HL-60 (cell line): ENCODE data around the gene TEDC1.

Experiments used
- DNase-seq, 2 experiments: peaks; one replicate each; pipeline ENCODE4 v3.0.0-alpha.2; 2010 to 2020; ENCODE audit warnings: low read depth in 1 of 2, low spot score in 1 of 2
- H3K27ac ChIP-seq: fragments of 250-450 bp; sonication (Bioruptor Pico); replicated peaks from 2 replicates; pipeline ENCODE4 v1.5.1; 2020; ENCODE audit warnings: mild to moderate bottlenecking, moderate library complexity
- H3K27me3 ChIP-seq: fragments of 250-450 bp; sonication (Bioruptor Pico); 2 replicates; pipeline ENCODE4 v1.5.1; 2021; ENCODE audit warnings: mild to moderate bottlenecking, moderate library complexity; ENCODE audit not compliant: insufficient read depth, poor library complexity, severe bottlenecking
- H3K4me3 ChIP-seq: replicated peaks from 2 replicates; pipeline ENCODE4 v1.5.1; 2011; ENCODE audit warnings: mild to moderate bottlenecking, control low read depth, low read length; ENCODE audit not compliant: insufficient read depth
- GABPA ChIP-seq: IDR thresholded peaks from 2 replicates; pipeline ENCODE4 v1.6.1; 2012; ENCODE audit warnings: low read depth
- POLR2AphosphoS5 ChIP-seq: IDR thresholded peaks from 2 replicates; pipeline ENCODE4 v1.6.1; 2012; ENCODE audit warnings: low read depth
- SPI1 ChIP-seq: IDR thresholded peaks from 2 replicates; pipeline ENCODE4 v1.6.1; 2012; ENCODE audit warnings: low read depth, mild to moderate bottlenecking, borderline replicate concordance
- TF ChIP-seq, protein P1 (sequence below): IDR thresholded peaks from one replicate; pipeline ENCODE4 v1.5.1; 2011; ENCODE audit warnings: low read length, control low read depth, inconsistent platforms; ENCODE audit not compliant: insufficient read depth
- TF ChIP-seq, protein P2 (sequence below): IDR thresholded peaks from 2 replicates; pipeline ENCODE4 v1.6.1; 2012; ENCODE audit warnings: low read depth; ENCODE audit not compliant: insufficient replicate concordance

TEDC1 gene

DNA sequence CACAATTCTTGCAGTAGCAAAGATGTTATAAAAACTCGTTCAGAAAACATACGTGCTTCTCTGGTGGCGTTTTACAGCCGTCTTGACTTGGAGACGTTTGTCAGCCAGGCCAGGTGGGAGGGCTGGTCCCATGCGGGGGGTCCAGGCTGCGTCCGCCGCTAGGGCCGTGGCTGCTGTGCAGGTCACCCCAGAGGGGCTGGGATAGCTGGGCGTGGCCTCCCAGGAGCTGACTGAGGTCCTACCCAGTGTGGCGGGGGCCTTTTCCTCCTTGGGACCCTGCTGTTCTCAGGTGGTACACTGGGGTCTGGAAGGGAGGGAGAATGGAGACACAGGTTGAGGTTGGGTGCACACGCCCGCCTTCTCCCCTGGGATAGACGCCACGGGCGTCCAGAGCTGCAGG, 46.2 kb upstream of the TEDC1 start:
- H3K27ac ChIP-seq: no peak overlapping the region
- no peaks in the 10 kb centered on the region for H3K27me3 ChIP-seq
- no peak overlapping the region for H3K4me3 ChIP-seq
- TF ChIP-seq, protein P1, sequence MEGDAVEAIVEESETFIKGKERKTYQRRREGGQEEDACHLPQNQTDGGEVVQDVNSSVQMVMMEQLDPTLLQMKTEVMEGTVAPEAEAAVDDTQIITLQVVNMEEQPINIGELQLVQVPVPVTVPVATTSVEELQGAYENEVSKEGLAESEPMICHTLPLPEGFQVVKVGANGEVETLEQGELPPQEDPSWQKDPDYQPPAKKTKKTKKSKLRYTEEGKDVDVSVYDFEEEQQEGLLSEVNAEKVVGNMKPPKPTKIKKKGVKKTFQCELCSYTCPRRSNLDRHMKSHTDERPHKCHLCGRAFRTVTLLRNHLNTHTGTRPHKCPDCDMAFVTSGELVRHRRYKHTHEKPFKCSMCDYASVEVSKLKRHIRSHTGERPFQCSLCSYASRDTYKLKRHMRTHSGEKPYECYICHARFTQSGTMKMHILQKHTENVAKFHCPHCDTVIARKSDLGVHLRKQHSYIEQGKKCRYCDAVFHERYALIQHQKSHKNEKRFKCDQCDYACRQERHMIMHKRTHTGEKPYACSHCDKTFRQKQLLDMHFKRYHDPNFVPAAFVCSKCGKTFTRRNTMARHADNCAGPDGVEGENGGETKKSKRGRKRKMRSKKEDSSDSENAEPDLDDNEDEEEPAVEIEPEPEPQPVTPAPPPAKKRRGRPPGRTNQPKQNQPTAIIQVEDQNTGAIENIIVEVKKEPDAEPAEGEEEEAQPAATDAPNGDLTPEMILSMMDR: no peak
- TF ChIP-seq, protein P2, sequence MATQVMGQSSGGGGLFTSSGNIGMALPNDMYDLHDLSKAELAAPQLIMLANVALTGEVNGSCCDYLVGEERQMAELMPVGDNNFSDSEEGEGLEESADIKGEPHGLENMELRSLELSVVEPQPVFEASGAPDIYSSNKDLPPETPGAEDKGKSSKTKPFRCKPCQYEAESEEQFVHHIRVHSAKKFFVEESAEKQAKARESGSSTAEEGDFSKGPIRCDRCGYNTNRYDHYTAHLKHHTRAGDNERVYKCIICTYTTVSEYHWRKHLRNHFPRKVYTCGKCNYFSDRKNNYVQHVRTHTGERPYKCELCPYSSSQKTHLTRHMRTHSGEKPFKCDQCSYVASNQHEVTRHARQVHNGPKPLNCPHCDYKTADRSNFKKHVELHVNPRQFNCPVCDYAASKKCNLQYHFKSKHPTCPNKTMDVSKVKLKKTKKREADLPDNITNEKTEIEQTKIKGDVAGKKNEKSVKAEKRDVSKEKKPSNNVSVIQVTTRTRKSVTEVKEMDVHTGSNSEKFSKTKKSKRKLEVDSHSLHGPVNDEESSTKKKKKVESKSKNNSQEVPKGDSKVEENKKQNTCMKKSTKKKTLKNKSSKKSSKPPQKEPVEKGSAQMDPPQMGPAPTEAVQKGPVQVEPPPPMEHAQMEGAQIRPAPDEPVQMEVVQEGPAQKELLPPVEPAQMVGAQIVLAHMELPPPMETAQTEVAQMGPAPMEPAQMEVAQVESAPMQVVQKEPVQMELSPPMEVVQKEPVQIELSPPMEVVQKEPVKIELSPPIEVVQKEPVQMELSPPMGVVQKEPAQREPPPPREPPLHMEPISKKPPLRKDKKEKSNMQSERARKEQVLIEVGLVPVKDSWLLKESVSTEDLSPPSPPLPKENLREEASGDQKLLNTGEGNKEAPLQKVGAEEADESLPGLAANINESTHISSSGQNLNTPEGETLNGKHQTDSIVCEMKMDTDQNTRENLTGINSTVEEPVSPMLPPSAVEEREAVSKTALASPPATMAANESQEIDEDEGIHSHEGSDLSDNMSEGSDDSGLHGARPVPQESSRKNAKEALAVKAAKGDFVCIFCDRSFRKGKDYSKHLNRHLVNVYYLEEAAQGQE: no peak
- no peak for TF ChIP-seq SPI1
- TF ChIP-seq GABPA: no peak
- no peak for TF ChIP-seq POLR2AphosphoS5
- DNase-seq: no peak

DNA sequence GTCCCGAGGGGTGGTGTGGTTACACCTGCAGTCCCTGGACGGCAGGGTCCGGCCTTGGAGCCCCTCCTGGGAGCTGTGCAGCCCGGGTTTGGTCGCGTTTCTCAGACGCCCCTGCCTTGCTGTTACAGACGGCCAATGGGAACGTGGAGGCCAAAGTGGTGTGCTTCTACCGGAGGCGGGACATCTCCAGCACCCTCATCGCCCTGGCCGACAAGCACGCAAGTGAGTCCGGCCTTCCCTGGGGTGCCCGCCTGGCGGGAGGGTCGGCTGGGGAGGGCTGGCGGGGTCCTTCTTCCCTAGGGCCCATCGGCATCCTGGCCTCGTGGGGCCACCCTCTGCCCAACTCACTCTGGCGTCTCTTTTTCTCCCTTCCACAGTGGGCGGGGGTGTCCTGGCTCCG, 45.8 kb upstream of the TEDC1 start:
- TF ChIP-seq, protein P1: no peak
- TF ChIP-seq SPI1 (no peak), POLR2AphosphoS5 (no peak), GABPA (no peak)
- TF ChIP-seq, protein P2: no peak
- no peak for DNase-seq
- Histone ChIP-seq H3K4me3 (no peak overlapping the region), H3K27ac (no peak overlapping the region), H3K27me3 (no peaks in the 10 kb centered on the region)

DNA sequence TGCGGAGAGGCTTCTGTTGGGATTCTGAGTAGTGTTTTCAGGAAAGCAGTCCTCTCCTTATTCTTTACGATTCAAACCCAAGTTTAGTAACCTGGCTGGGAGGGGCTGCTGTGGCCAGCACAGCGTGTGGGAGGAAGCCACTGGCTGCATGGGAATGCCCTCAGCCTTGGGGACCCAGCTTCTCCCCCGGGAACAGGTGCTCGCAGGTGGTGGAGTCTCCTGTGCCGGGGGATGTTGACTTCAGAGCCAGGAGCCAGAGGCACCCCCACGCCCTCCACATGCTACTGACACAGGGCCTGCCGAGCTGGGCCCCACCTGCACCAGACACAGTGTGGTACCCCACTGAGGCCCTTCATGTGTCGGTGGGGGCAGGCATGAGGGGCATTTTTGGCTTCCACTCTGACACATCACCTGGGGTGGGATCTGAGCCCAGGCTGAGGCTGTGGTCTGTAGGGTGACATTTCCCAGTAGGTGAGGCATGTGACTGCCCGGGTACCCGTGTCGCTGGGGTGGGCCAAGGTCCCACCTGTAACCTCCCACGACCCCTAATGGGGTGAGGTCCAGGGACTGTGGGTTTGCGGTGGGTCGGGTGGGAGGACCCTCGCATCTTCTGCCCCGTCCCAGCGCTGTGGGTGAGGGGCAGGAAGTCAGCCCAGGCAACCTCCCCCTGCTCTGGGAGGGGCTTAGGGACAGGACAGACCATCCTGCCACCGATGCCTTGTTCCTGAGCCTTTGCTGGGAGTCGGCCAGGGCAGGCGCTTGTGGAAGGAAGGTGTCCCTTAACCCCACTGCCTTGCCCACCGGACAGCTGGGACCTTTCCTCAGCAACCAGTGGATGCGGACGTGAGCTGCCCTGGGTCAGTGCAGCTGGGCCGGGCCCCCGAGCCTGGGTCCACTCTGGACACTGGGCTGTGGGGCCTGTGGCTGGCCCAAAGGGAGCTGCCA, 44.9 kb upstream of the TEDC1 start:
- Histone ChIP-seq H3K4me3 (no peak overlapping the region), H3K27ac (no peak overlapping the region), H3K27me3 (no peaks in the 10 kb centered on the region)
- DNase-seq: no peak
- TF ChIP-seq, protein P2: no peak
- TF ChIP-seq, protein P1: no peak
- TF ChIP-seq POLR2AphosphoS5 (no peak), SPI1 (no peak), GABPA (no peak)
